Measurements from ENCODE around the gene SCRT2.

The SCRT2 gene

DNA sequence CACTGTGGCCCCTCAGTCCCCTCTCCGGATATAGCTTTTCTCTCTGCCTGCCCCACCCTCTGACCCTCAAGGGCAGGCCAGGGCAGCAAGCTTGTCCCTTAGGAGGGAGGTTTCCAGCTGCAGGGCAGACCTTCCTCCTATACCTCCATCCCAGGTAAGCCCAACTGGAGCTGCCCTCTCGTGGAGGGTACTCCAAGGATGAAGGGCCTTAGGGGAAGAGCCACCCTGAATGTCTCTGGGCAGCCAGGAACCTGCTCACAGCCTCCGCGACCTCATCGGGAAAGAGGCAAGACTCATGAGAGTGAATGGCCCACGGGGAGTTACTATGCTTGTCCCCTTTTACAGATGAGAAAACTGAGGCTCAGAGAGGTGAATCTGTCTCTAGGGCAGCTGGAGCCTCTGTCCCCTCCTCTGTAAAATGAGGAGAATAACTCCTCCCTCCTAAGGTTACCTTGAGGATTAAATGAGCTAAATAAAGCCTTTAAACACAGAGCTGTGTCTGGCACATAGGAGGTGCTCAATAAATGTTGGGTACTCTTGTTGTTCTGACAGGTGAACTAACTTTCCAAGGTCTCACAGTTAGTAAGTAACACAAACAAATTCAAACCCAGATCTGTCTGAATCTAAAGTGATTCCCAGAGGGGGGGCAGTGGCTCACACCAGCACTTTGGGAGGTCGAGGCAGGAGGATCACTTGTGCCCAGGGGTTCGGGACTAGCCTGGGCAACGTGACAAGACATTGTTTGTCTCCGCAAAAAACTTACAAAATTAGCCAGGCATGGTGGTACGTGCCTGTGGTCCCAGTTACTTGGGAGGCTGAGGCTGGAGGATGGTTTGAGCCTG is 34.7 kb downstream of the SCRT2 start:
- no peaks in the 10 kb centered on the region for H3K36me3 ChIP-seq (ENCODE audit: insufficient read depth, low read length)
- no peaks in the 10 kb centered on the region for H3K9me2 ChIP-seq (ENCODE audit: low read depth, low read length)
- no peak overlapping the region for H3K9ac ChIP-seq (ENCODE audit: low read length)
- TF ChIP-seq EZH2 (IDR thresholded peaks at IDR 0.05; ENCODE audit: borderline replicate concordance, low read length): no peak
- TF ChIP-seq CTCF (IDR thresholded peaks at IDR 0.05; ENCODE audit: low read length): no peak
- no peaks in the 10 kb centered on the region for H3K79me2 ChIP-seq (ENCODE audit: insufficient read depth, low read length)
- H3K4me2 ChIP-seq (ENCODE audit: low read length): no peak overlapping the region
- peaks cover 3% of the 10 kb centered on the region for H3K4me1 ChIP-seq (ENCODE audit: insufficient read depth, low read length, severe bottlenecking)
- no peaks in the 10 kb centered on the region for H3F3A ChIP-seq (ENCODE audit: insufficient read depth, low read length)
- no peak overlapping the region for H2AFZ ChIP-seq (ENCODE audit: low read length)
- no peaks in the 10 kb centered on the region for H4K20me1 ChIP-seq (ENCODE audit: insufficient read depth, low read length)
- H3K9me3 ChIP-seq (ENCODE audit: low read length): no peaks in the 10 kb centered on the region
- H3K4me3 ChIP-seq (ENCODE audit: low read depth, low read length, poor library complexity, severe bottlenecking): no peak overlapping the region
- no peak overlapping the region for H3K27ac ChIP-seq (ENCODE audit: low read depth, low read length, poor library complexity, severe bottlenecking)
- H3K27me3 ChIP-seq (ENCODE audit: insufficient read depth, low read length): no peaks in the 10 kb centered on the region

DNA sequence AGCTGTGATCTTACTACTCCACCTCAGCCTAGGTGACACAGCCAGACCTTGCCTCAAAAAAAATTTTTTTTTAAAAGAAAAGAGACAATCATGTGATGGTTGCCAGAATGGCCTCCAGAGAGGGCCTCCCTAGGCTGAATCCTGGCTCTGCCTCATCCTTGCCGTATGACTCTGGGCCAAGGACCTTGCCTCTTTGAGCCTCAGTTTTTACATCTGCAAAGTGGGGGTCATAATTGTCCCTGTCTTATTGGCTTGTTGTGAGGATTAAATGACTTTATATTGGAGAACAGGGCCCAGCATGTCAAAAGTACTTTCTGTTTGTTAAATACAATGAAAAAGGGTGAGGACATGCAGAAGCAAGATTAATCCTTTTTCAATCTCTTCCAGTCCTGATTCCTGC is 37.0 kb downstream of the SCRT2 start:
- H3K9ac ChIP-seq (ENCODE audit: low read length): no peak overlapping the region
- no peaks in the 10 kb centered on the region for H3K36me3 ChIP-seq (ENCODE audit: insufficient read depth, low read length)
- no peaks in the 10 kb centered on the region for H3K4me1 ChIP-seq (ENCODE audit: insufficient read depth, low read length, severe bottlenecking)
- H3K27ac ChIP-seq (ENCODE audit: low read depth, low read length, poor library complexity, severe bottlenecking): no peak overlapping the region
- no peak overlapping the region for H3K4me3 ChIP-seq (ENCODE audit: low read depth, low read length, poor library complexity, severe bottlenecking)
- 0 out of 2 replicates have a peak, but pooled peaks cover 5% of the 10 kb centered on the region for H3K27me3 ChIP-seq (ENCODE audit: insufficient read depth, low read length)
- H4K20me1 ChIP-seq (ENCODE audit: insufficient read depth, low read length): no peaks in the 10 kb centered on the region
- TF ChIP-seq EZH2 (IDR thresholded peaks at IDR 0.05; ENCODE audit: borderline replicate concordance, low read length) (no peak), CTCF (IDR thresholded peaks at IDR 0.05; ENCODE audit: low read length) (no peak)
- no peaks in the 10 kb centered on the region for H3K9me2 ChIP-seq (ENCODE audit: low read depth, low read length)
- H3K9me3 ChIP-seq (ENCODE audit: low read length): no peaks in the 10 kb centered on the region
- no peaks in the 10 kb centered on the region for H3F3A ChIP-seq (ENCODE audit: insufficient read depth, low read length)
- no peak overlapping the region for H2AFZ ChIP-seq (ENCODE audit: low read length)
- no peak overlapping the region for H3K4me2 ChIP-seq (ENCODE audit: low read length)
- no peaks in the 10 kb centered on the region for H3K79me2 ChIP-seq (ENCODE audit: insufficient read depth, low read length)

DNA sequence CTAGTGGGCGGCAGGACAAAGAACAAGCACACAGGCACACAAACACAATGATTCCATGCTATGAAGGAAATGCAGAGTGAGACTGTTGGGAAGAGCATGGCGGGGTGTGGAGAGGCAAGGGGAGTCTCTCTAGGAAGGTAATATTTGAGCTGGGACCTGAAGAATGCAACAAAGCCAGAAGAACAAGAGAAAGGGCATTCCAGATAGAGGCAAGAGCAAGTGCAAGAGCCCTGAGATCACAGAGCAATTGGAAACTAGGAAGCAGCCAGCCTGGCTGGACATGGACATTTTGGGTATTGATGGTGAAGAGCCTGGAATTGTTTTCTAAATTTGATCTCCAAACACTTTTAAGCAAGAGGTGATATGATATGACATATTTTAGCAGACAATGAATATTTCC is 38.0 kb downstream of the SCRT2 start:
- H3K9me2 ChIP-seq (ENCODE audit: low read depth, low read length): no peaks in the 10 kb centered on the region
- H3K4me2 ChIP-seq (ENCODE audit: low read length): no peak overlapping the region
- no peaks in the 10 kb centered on the region for H4K20me1 ChIP-seq (ENCODE audit: insufficient read depth, low read length)
- H3K79me2 ChIP-seq (ENCODE audit: insufficient read depth, low read length): no peaks in the 10 kb centered on the region
- no peaks in the 10 kb centered on the region for H3K36me3 ChIP-seq (ENCODE audit: insufficient read depth, low read length)
- TF ChIP-seq CTCF (IDR thresholded peaks at IDR 0.05; ENCODE audit: low read length) (no peak), EZH2 (IDR thresholded peaks at IDR 0.05; ENCODE audit: borderline replicate concordance, low read length) (no peak)
- no peaks in the 10 kb centered on the region for H3K4me1 ChIP-seq (ENCODE audit: insufficient read depth, low read length, severe bottlenecking)
- H3K9ac ChIP-seq (ENCODE audit: low read length): no peak overlapping the region
- no peak overlapping the region for H3K27ac ChIP-seq (ENCODE audit: low read depth, low read length, poor library complexity, severe bottlenecking)
- no peaks in the 10 kb centered on the region for H3K9me3 ChIP-seq (ENCODE audit: low read length)
- 0 out of 2 replicates have a peak, but pooled peaks cover 5% of the 10 kb centered on the region for H3K27me3 ChIP-seq (ENCODE audit: insufficient read depth, low read length)
- H3K4me3 ChIP-seq (ENCODE audit: low read depth, low read length, poor library complexity, severe bottlenecking): no peak overlapping the region
- no peak overlapping the region for H2AFZ ChIP-seq (ENCODE audit: low read length)
- H3F3A ChIP-seq (ENCODE audit: insufficient read depth, low read length): no peaks in the 10 kb centered on the region

All from OCI-LY1 (cell line).